Keratinocyte (primary cell): ENCODE results near the gene CAMK2D. TPM values are rescaled to one million over a fixed set of nuclear protein-coding genes. Genes with fewer than 3 reads are reported as not detected.

Source experiments
- DNase-seq: peaks from one replicate; pipeline ENCODE4 v3.0.0-alpha.2; 2011; ENCODE audit warnings: low read depth, missing footprints, low spot score
- FAIRE-seq: peaks from 2 replicates; lab custom pipeline; 2011; peaks lifted over from hg19 to GRCh38; lab: Jason Lieb, UNC
- H2AFZ ChIP-seq: 2 replicates; pipeline ENCODE4 v1.6.0; 2012; ENCODE audit warnings: low read length, control low read depth, inconsistent platforms; ENCODE audit not compliant: control insufficient read depth
- H3K27ac ChIP-seq: 2 replicates; pipeline ENCODE4 v1.5.1; 2011; ENCODE audit warnings: low read length; ENCODE audit not compliant: control insufficient read depth, insufficient read depth
- H3K27me3 ChIP-seq: 3 replicates; pipeline ENCODE4 v1.6.0; 2011; ENCODE audit warnings: low read length; ENCODE audit not compliant: control insufficient read depth, insufficient read depth; ENCODE audit errors: extremely low read depth
- H3K36me3 ChIP-seq, 2 experiments: 2 replicates in 1 of 2; 3 replicates in 1 of 2; pipeline ENCODE4 v1.5.1; 2011; ENCODE audit warnings: low read length in 2 of 2, mild to moderate bottlenecking in 1 of 2; ENCODE audit not compliant: control insufficient read depth in 2 of 2, insufficient read depth in 2 of 2; ENCODE audit errors: extremely low read depth in 1 of 2
- H3K4me1 ChIP-seq: 3 replicates; pipeline ENCODE4 v1.5.1; 2011; ENCODE audit warnings: low read length; ENCODE audit not compliant: control insufficient read depth, insufficient read depth; ENCODE audit errors: extremely low read depth
- H3K4me2 ChIP-seq: 3 replicates; pipeline ENCODE4 v1.6.0; 2011; ENCODE audit warnings: low read depth, low read length; ENCODE audit not compliant: control insufficient read depth, insufficient read depth; ENCODE audit errors: extremely low read depth
- H3K4me3 ChIP-seq, 3 experiments: fragments of 200-600 bp in 1 of 3; sonication (generic) in 1 of 3; 2 replicates in 2 of 3; 3 replicates in 1 of 3; pipeline ENCODE4 v1.5.1; 2011 to 2016; ENCODE audit warnings: low read length in 3 of 3, mild to moderate bottlenecking in 3 of 3, control low read depth in 2 of 3, inconsistent platforms in 1 of 3, low read depth in 1 of 3, mixed read lengths in 1 of 3, mixed run types in 1 of 3, moderate library complexity in 1 of 3; ENCODE audit not compliant: control insufficient read depth in 2 of 3, insufficient read depth in 2 of 3; ENCODE audit errors: extremely low read depth in 1 of 3
- H3K79me2 ChIP-seq: 2 replicates; pipeline ENCODE4 v1.6.0; 2012; ENCODE audit warnings: low read length; ENCODE audit not compliant: control insufficient read depth, insufficient read depth
- H3K9ac ChIP-seq: 3 replicates; pipeline ENCODE4 v1.6.0; 2011; ENCODE audit warnings: low read length; ENCODE audit not compliant: control insufficient read depth, insufficient read depth; ENCODE audit errors: extremely low read depth
- H3K9me1 ChIP-seq: 3 replicates; pipeline ENCODE4 v1.6.0; 2011; ENCODE audit warnings: low read length; ENCODE audit not compliant: control insufficient read depth, insufficient read depth; ENCODE audit errors: extremely low read depth
- H3K9me3 ChIP-seq: 2 replicates; pipeline ENCODE4 v1.5.1; 2012; ENCODE audit warnings: low read depth, low read length; ENCODE audit not compliant: control insufficient read depth
- H4K20me1 ChIP-seq: 3 replicates; pipeline ENCODE4 v1.6.0; 2011; ENCODE audit warnings: low read length; ENCODE audit not compliant: control insufficient read depth, insufficient read depth; ENCODE audit errors: extremely low read depth
- CTCF ChIP-seq, 3 experiments: IDR thresholded peaks in 1 of 3; conservative IDR thresholded peaks in 1 of 3; optimal IDR thresholded peaks in 1 of 3; 2 replicates in 2 of 3; 3 replicates in 1 of 3; pipeline versions ENCODE3 to v1.5.1; 2011; ENCODE audit warnings: low read length in 3 of 3, mild to moderate bottlenecking in 3 of 3, moderate library complexity in 2 of 3, control low read depth in 1 of 3, inconsistent platforms in 1 of 3; ENCODE audit not compliant: insufficient read depth in 2 of 3; ENCODE audit errors: extremely low read depth in 1 of 3
- EZH2 ChIP-seq: IDR thresholded peaks from one replicate; pipeline ENCODE4 v1.6.1; 2012; ENCODE audit warnings: inconsistent platforms, mild to moderate bottlenecking, low read length, moderate library complexity
- dilution Hi-C: fragments of 300-500 bp; cut with MboI; formaldehyde crosslinking; loops from one replicate; pipeline ENCODE4 v1.7.0; 2020; ENCODE audit warnings: low sequenced_read_pairs; ENCODE audit not compliant: extremely low pct_ligation_motif_present
- polyA plus RNA-seq, 5 experiments: library from polyadenylated mRNA; depleted of rRNA in 3 of 5; stranded (reverse) in 3 of 5; stranded (forward) in 1 of 5; unstranded in 1 of 5; fragments of >200 nt; gene quantifications; 1 replicate in 1 of 5; 2 replicates in 3 of 5; 3 replicates in 1 of 5; pipeline versions ENCODE4 v1.2.1 to v1.2.3, GENCODE V29; 2011 to 2012; ENCODE audit warnings: missing spikeins in 2 of 5, low read depth in 1 of 5, low replicate concordance in 1 of 5

Gene CAMK2D
- polyA plus RNA-seq, 1 donor (not counting 4 experiments of a cell fraction or from before 2014, with no cell fraction given): 18.8 TPM

- FAIRE-seq (no peak), DNase-seq (no peak)
- H3K9ac ChIP-seq: no peak overlapping the region
- H4K20me1 ChIP-seq: no peaks in the 10 kb centered on the region
- H2AFZ ChIP-seq: no peak overlapping the region
- H3K27ac ChIP-seq: no peak overlapping the region
- no peak overlapping the region for H3K4me3 ChIP-seq
- no peak overlapping the region for H3K4me2 ChIP-seq
- H3K36me3 ChIP-seq: no peaks in the 10 kb centered on the region
- TF ChIP-seq EZH2 (no peak), CTCF (optimal IDR thresholded peaks at IDR 0.05 in 1 of 3, IDR thresholded peaks at IDR 0.05 in 1 of 3, conservative IDR thresholded peaks at IDR 0.05 in 1 of 3; ENCODE audit: extremely low read depth in 1 of 3, insufficient read depth in 2 of 3, low read length in 3 of 3) (no peak)
- dilution Hi-C loops: no loop called here
- no peaks in the 10 kb centered on the region for H3K9me1 ChIP-seq
- H3K4me1 ChIP-seq: no peaks in the 10 kb centered on the region
- H3K9me3 ChIP-seq: no peaks in the 10 kb centered on the region
- no peaks in the 10 kb centered on the region for H3K27me3 ChIP-seq
- H3K79me2 ChIP-seq: no peaks in the 10 kb centered on the region
Observed at GRCh38 chr4:113636438-113636818, 125.1 kb downstream of the CAMK2D start.

- H3K4me1 ChIP-seq: no peaks in the 10 kb centered on the region
- no peak overlapping the region for H3K4me3 ChIP-seq
- dilution Hi-C loops: no loop called here
- H3K27ac ChIP-seq: no peak overlapping the region
- no peaks in the 10 kb centered on the region for H3K9me3 ChIP-seq
- H3K36me3 ChIP-seq: no peaks in the 10 kb centered on the region
- H3K9me1 ChIP-seq: no peaks in the 10 kb centered on the region
- TF ChIP-seq CTCF (optimal IDR thresholded peaks at IDR 0.05 in 1 of 3, IDR thresholded peaks at IDR 0.05 in 1 of 3, conservative IDR thresholded peaks at IDR 0.05 in 1 of 3; ENCODE audit: extremely low read depth in 1 of 3, insufficient read depth in 2 of 3, low read length in 3 of 3) (no peak), EZH2 (no peak)
- no peaks in the 10 kb centered on the region for H3K27me3 ChIP-seq
- no peaks in the 10 kb centered on the region for H3K79me2 ChIP-seq
- DNase-seq (no peak), FAIRE-seq (peak; percentile 51)
- no peak overlapping the region for H3K9ac ChIP-seq
- H2AFZ ChIP-seq: no peak overlapping the region
- no peak overlapping the region for H3K4me2 ChIP-seq
- H4K20me1 ChIP-seq: no peaks in the 10 kb centered on the region
Observed at GRCh38 chr4:113635739-113636437, 125.7 kb downstream of the CAMK2D start.
